ENCODE data around the gene SLAIN1.

The SLAIN1 gene

DNA sequence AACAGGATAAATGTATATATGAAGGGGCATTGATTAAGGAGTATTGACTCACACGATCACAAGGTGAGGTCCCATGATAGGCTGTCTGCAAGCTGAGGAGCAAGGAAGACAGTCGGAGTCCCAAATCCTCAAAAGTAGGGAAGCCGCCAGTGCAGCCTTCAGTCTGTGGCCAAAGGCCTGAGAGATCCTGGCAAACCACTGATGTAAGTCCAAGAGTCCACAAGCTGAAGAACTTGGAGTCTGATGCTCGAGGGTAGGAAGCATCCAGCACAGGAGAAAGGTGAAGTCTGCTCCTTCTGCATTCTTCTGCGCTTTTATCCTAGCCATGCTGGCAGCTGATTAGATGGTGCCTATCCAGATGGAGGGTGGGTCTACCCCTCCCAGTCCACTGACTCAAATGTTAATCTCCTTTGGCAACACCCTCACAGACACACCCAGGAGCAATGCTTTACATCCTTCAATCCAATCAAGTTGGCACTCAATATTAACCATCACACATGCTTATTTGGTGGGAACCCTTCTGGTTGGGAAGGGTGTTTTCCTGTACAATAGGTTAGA lies 55.1 kb downstream of the SLAIN1 start:
- DNase-seq = no peak

DNA sequence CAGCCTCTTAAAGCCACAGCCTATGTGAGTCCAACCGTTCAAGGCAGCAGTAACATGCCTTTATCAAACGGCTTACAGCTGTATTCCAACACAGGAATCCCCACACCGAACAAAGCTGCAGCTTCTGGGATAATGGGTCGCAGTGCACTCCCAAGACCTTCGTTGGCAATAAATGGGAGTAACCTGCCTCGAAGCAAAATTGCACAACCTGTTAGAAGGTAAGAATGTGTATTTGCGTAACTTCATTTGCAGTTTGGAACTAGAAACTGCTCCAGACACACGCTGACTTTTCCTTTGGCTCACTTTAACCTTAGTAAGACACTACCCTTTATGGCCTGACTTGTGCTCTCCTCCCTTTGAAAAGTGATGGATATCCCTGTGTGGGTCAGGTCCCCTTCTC lies 63.4 kb downstream of the SLAIN1 start:
- no peak for DNase-seq

DNA sequence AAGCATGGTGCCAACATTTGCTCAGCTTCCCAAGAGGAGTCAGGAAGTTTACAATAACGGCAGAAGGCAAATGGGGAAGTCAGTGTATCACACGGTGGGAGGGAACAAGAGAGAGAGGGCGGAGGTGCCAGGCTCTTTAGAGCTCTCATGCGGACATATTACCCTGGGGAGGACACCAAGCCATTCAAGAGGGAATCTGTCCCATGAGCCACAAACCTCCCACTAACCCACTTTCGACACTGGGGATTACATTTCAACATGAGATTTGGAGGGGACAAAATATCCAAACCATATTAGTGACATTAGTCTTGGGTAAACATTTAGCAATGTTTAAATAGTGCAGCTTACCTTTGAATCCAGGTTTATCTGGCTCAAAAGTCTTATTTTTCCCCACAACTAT lies 69.9 kb downstream of the SLAIN1 start:
- no peak for DNase-seq

DNA sequence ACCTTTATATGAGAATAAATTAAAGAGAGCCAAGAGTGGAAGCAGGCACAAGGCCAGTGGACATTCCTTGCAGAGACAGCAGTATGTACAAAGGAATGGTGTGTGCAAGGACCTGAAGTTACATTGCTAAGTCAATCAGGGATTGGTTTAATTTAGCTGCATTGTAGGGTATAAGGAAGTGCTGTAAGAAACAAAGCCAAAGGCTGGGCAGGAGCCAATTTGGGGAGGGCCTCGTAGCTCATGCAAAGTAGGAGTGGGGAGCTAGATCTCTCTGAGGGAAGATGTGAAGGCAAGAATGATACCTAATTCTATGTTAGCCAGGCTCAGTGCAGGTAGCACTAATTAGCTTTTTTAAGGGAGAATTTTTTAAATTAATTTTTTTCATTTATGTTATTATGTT lies 76.7 kb downstream of the SLAIN1 start:
- no peak for DNase-seq

DNA sequence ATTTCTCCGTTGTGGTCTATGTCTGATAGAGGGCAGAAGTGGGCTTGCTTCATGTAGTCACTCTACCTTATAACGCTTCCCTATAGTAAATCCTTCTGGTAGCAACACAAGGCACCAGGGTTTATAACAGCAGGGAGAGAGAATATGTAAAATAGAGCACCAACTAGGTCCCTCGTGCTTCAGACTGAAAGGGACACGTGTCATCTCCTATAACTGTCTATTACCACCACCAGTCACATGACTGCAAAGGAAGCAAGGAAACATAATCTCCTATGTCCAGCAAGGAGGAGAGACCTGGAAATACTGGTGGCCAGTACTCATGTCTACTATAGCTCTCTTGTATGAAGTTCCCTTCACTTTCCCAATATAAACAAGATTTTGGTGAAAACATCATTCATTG lies 79.2 kb downstream of the SLAIN1 start:
- no peak for DNase-seq

DNA sequence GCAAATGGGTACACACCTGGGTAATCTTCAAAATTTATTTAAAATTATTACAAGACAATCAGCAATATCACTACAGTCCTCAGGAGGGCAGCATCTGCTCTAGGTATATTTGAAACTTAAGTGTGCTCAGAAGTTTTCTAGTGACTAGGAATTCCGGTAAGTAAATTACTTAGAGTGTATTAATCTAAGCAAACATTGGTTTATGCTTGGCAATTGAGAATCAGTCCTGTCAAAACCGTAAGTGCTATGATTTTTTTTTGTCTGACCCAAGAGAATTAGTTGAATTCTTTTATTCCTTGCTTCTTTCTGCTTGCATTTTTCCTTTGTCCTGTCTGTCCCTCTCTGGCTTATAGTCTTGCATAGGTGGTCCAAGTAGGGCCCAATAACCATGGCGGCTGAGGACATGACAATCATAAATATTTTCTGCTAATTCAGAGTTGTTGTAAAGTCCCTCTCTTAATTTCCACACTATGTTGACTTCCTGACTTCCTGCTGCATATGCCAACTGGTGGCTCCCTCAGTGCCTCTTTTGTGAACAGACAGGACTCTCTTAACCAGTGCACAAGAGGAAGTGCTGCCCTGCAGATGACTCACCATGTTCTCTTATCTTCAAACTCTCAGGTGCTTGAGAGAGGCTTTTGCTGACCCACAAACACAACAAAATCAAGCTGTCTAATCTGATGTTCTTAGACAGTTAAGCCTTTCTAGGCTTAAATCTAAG lies 82.2 kb downstream of the SLAIN1 start:
- DNase-seq = no peak

DNA sequence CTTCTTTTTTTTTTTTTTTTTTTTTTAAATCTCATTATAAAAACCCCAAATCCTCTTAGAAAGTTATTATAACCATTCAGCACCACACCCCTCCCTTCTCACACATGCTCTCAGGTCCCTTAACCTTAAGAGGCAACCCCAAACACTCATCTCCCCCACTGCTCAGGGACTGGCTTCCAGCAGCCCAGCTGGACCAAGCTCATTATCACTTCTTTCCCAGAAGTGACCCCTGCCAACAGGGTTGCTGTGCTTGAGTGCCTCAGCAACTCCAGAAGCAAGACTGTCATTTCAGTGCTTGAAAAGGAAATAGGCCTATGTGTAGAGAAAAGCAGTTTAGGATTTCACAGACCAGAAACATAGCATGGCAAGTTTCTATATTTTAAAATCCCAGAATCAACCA lies 84.3 kb downstream of the SLAIN1 start:
- DNase-seq = no peak

DNA sequence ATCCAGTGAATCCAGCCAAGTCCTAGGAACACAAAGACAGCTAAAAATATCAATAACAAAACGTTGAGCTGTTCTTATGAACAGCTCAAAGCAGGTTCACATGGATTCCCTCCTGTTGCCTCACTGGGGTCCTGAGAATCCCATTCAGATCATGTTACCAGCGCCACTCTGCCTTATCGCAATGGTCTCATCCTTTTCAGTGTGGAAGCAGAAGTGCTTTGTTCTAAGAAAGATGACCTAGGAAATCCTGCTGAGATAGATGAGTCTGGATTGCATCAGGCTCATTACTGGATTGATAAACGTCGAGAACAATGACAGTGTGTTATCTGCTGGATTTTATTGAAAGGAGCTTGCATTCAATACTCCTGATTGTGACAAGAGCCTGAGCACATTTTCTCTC lies 87.0 kb downstream of the SLAIN1 start:
- DNase-seq = no peak

DNA sequence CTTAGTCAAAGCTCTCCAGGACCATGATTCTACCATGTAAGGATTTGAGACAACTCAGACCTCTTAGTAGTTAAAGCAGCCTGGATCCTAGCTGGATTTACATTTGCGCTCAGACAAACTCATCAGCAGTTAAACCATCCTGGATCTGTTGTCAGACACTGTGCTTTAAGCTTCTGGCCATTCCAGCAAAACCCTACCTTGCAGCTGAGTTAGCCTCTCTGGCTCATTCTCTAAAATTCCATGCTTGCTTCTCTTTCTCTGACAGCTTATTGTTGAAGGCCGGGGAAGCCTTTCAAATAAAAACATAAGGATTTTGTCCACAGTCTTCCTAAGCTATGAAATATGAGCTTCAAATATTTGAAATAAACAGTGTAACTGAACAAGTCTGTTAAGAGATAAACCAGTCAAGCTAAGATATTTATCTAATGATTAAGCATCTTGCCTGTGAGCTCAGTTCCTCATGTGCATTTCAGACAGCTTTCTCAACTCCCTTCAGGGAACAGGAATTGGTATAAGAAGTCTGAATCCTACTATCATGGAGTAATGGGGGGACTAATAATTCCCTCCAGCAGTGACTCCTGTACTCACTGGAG lies 89.3 kb downstream of the SLAIN1 start:
- DNase-seq = no peak

DNA sequence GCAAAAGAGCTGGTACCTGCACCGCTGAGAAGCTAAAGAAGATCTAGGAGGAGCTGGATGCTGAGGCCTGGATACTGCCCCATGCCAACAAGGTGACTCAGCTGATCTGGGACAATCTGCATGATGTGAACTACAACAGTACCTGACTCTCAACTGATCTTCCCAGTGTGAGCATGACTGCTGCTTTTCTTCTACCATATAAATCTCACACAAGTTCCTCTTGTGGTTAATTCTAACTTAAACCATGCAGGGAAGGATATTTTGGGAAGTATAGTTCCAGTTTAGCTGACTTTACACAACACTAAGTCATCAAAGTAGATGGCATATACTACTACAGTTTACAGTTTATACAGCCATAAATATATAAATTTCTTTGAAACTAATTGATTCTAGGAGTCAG lies 91.9 kb downstream of the SLAIN1 start:
- no peak for DNase-seq

DNA sequence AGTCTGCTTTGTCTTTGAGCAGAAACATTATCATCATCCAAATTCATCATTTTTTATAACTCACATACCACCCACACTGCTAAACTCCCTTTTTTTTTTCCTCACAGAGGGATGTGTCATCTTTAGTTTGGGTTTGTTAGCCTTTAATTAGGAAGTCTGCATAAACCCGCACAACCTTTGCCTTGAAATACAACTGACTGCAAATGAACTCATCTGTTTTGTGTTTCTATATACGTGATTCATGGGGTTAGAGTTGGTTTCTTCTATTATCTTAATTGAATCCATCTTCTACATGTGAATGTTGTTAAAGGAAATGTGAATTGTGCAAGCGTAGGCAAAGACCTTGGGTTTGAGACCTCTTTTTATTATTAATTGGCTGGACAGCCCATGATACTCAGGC lies 102.7 kb downstream of the SLAIN1 start:
- DNase-seq = no peak

DNA sequence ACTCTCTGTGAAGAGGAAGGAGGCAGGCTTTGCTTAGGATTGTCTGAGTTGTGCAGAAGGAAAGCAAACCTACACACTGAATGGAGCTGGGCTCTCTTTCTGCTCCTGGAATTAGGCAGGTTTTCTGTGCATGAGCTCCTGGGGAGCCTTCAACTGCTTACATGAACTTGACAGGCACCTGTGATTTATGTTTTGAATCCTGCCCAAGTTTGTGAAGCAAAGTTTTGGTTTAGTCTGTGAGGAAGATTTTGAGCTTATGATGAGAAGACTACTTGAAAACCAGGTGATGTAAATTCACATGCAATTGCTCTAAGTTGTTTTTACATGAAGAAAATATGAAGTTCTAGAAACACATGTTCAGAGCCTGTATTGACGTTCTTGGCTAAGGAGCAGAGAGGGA lies 109.0 kb downstream of the SLAIN1 start:
- DNase-seq = no peak

DNA sequence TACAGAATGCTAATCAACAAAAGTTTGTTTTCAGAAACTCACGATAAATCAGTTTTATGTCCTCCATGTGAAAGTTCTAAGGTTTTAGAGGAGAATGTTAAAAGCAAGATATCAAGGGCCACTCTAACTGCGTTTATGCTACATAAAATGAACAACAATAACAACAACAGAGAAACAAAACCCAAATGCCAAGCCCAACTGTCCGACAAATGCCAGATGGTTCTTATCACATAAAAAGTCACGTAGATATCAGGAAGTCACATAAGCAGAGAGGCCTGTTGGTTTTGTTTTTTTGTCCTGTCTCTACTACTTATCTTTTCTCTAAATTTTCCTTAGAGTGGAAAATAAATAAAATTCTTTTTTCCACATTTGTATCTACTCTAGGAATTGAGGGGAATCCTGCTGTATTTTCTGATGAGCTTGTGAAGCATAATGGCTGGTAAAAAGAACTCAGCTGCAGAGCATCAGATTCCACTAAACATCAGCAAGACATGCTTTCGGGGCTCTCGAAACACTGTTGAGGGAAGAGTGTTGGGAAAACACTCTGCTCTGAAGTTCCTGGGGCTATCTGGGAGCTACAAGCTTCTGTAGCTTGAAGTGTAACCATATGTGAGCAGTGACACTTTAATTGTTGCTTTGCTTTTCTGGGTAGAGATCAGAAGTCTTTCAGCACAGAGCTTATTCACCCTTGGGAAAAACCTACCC lies 110.1 kb downstream of the SLAIN1 start:
- no peak for DNase-seq

DNA sequence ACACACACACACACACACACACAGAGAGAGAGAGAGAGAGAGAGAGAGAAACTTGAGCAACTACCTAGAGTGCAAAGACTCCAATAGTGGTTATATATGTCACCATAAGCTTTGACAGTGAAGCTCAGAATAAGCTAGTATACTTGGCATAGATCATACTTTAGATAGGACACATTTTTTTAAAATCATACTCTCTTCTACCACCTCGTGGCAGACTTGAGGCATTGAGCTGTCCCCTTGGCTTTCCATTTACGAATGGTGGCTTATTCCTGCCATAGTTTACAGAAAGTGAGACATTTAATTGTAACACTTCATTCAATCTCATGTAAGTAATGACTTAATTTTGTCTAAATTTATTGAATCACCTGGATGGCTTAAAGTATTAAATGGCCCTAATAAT lies 112.9 kb downstream of the SLAIN1 start:
- no peak for DNase-seq

DNA sequence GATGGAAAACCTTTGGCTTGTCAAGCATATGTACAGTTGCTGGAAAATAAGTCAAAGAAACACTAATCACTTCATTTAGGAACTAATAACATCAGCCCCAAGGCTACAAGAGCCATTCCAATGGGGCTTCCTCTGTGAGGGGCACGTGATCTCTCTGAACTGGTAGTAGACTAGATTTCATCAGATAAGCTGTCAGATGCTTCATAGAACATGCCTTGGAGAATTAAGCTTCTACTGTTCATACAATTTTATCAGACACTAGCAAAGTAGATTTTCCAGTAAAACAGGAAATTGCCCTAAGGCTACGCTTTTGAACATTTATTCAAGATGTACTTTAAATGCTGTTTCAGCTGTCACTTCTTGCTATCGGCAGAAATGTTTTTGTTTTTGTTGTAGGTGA lies 113.4 kb downstream of the SLAIN1 start:
- no peak for DNase-seq

DNA sequence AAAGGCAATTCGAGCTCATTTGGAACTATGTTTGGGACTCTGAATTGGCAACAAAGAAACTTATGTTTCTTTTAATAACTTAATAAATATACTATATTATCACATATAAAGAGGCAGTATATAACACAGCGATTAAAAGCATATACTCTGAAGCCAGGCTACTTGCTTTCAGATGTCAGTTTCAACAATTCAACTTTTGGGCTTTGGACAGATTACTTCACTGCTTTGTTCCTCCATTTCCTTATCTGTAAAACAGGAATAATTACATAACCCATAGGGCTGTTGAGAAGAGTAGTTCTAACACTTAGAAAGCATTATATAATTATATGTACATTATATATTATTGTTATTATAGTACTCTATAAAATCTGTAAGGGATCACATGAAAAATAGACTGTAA lies 113.9 kb downstream of the SLAIN1 start:
- no peak for DNase-seq

DNA sequence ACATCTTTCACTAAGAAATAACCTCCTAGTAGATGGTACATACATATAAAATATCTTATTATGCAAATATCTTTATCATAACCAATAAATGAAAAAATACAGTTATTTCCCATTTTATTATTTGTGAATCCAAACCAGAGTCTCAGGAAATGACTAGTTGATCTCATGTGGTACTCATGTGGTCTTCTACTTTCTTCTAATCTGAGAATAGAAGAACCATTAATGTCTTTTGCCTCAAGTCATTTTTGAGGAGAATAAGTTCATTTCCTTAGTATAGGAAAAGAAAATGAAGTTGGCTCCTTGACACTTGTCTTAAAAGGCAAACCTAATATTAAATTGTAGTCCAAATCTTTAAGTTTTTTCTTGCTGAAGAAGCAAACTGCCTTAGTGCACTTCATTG lies 114.5 kb downstream of the SLAIN1 start:
- no peak for DNase-seq
